ENCODE data around the gene RPA3.

RPA3 gene

DNA sequence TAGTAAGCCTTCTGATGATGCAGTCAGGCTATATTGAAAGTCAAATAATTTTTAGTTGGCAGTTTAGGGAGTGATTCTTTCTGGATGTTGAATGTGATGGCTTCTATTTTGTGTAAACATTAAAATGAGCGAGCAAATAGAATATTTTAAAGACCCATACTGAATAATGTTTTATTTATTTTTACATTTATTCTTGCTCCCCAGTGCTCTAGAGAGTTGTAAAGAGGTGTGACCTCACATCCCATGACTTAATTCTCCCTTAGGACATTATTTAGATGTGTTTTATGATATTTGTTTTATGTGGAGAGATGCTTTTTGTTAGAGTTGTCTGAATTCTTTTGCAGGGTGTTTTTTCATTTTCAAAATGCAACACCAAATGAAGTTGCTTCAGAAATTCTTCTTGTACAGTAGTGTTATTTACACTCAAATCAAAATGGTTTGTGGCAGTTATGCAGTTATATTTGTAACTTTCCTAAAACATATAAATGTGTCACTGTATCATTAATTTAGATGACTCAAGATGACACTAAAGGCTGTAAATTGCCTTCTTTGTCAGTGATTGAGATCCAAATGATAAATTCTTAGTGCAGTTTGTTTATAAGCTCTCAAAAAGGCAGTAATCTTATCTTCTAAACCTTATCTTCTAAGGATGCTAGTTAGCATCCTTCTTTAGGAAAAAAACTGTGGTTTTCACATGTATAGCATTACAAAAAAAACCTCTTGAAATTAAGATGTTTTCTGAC is 65.4 kb downstream of the RPA3 start:
- DNase-seq = no peak

DNA sequence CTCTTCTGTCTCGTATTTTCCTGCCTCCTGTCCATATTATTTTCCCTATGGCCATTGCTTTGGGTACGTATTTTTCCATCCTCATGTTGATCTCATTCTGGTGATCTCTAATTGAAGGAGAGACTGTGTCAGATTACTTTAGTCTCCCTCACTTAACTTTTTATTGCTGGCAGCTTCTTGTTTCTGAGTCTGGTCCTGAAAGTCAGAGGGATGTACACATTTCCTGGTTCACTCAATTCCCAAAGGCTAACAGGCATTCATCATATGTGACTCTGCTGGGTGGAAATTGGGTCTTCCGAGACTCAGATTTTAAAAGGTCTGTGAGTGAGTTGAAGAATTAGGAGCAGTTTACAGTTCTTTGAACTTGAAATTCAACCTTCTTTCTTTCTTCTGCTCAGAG is 66.9 kb downstream of the RPA3 start:
- DNase-seq = no peak

DNA sequence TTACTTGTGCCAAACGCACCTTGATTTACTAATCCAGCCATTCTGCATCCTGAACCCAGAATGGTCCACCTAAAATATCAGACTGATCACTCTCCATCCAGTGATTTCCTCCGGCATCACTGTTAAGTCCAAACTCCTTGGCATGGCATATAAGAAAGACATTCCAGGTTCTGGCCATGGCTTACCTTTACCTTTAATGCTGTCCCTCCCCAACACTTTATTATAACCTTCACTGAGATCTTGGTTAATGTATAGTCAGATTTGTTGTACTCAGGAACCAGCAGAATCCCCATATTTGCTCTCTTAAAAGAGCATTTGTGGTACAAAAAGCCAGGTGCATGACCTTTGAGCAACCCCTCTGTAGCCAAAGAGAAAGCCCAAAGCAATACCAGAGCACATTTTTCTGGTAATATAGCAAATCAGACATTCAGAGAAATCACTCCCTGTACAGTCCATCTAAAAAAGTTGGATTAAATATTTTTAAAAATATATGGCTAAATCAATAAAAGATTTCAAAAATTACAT is 67.7 kb downstream of the RPA3 start:
- no peak for DNase-seq

DNA sequence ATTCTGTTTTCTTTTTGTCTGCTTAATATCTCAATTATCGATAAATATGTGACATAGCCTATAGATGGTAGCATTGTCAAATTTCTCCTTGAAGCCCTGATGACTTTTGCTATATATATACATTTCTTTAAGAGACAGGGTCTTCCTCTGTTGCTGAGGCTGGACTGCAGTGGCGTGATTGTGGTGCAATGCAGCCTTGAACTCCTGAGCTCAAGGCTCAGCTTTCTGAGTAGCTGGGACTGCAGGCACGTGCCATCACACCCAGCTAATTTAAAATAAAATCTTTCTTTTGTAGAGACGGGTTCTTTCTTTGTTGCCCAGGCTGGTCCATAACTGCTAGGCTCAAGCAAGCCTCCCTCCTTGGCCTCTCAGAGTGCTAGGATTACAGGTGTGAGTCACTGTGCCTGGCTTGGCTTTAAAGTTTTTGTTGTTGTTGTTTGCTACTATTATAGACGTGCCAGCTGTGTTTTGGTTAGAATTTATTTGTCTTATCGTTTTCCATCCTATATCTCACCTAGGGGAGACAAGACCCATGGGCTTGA is 70.8 kb downstream of the RPA3 start:
- DNase-seq = no peak

DNA sequence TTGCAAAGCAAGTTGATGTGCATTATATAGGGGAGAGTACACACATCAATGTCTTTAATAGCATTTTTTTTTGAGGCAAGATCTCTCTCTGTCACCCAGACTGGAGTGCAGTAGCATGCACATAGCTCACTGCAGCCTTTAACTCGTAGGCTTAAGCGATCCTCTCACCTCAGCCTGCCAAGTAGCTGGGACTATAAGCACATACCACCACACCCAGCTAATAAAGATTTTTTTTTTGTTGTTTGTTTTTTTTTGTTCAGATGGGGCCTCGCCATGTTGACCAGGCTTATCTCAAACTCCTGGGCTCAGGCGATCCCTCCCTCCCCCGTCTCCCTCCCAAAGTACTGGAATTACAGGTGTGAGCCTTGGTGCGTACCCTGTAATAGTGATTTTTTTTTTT is 76.3 kb downstream of the RPA3 start:
- no peak for DNase-seq

DNA sequence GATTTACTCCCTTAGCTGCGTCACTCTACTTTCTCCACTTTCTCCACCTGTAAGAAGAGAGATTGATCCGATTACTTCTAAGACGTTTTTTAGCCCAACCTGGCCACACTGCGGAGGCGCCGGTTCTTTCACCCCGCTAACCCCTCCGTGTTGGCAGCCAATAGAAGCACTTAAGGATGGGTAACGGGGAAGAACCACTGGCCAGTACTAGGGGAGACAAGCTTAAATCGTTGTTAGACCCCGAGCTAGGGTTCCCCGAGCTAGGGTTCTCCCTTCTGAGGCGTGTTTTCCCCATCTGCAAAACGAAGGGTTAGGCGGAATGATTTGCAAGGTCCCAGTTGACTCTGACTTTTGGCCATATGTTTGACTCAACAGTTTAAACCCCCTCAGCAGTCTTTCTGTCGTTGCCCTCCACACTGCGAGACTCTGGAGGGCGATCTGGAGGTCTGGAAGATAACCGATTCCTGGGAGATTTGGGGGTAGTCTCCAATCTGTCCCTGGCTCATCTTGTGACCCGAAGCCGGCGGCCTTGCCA is 77.2 kb downstream of the RPA3 start:
- DNase-seq = no peak

DNA sequence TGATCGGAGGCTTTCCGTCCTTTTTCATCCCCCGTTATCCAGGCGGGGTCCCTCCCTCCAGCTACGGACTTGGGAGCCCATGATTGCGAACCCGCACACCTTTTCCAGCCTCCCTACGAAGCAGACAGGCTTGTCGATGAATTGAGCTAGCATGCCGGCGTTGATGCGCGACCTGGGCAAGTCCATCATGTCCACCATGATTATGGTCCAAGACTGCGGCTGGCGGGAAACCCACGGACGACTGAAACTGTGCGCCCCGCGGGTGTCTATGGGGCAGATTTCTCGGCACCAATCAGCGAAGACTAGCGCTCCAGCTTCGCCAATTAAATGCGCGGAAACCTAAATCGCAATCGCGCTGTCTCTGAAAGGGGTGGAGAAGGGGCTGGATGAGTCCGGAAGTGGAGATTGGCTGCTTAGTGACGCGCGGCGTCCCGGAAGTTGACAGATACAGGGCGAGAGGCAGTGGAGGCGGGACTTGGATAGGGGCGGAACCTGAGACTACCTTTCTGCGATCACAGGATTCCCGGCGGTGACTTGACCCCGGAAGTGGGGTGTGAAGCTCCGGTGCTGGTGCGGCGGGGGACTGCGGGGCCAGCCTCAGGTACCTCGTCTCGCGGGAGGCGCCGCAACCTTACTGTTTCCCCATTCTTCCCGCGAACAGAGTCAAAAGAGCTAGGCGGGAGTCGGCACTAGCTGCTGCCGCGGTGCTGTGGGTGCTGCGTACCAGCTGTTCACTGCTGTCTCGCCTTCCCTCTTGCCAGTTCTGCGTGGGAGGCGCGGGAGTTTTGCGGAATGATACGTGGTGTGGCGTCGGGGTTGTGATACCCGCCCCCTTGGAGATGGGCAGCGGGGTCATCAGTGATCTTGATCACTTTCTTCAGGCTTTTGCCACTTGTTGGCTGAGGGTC is 77.9 kb downstream of the RPA3 start, which contains the start of gene UMAD1:
UMAD1 (plus strand) TSS at position 532 of the 908 bp plus-strand sequence. CDS start 32,620 bp downstream, outside the sequence.
- DNase-seq = peak; percentile 98 to 100

DNA sequence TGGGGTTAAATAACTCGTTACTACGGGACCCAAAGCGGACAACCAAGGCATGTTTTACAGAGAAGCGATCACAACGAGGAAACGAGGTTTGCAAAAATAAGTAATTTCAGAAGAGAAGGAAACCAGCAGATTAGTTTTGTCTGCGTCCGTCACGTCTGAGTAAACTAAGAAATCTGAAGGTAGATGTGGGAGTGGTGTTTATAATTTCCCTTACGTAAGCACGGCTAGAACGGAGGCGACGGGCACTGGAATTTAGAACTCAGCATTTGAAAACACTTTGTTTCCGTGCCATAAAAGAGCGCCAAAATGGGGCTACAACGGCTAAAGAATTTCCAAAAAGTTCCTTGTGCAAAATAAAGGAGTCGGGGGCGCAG is 78.6 kb downstream of the RPA3 start:
- DNase-seq = peak in 1 of 2 experiments; percentile 36

DNA sequence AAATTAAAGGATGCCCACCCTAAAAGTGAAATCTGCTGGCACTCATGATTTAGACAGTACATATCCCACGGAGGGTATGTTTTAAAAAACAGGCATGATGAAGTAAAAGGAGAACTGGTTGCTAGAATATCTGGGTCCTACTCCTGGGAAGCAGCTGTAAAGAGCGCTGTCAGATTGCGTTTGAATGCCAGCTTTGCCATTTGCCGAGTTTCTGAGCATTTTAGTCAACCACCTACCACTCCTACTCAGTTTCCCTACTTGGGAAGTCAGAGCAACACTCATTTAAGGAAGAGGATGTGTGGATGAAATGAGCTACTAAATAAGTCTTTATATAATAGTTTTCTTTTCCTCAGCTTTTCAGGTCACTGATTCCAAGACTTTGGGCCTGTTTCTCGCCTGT is 79.0 kb downstream of the RPA3 start:
- no peak for DNase-seq

DNA sequence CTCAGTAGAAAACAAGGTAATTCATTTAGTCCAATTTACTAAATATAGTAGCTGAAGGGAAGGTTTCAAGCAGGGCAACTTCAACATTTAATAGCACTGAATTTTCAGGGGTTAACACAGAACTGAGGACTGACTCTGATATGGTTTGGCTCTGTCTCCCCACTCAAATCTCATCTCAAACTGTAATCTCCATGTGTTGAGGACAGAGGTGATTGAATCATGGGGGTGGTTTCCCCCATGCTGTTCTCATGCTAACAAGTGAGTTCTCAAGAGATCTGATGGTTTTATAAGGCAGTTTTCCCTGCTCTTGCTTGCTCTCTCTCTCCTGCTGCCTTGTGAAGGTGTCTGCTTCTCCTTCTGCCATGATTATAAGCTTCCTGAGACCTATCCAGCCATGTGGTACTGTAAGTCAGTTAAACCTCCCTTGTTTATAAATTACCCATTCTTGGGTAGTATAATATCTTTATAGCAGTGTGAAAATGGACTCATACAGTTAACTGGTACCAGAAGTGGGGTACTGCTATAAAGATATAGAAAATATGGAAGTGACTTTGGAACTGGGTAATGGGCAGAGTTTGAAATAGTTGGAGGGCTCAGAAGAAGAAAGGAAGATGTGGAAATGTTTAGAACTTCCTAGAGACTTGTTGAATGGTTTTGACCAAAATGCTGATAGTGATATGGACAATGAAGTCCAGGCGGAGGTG is 87.6 kb downstream of the RPA3 start:
- no peak for DNase-seq

DNA sequence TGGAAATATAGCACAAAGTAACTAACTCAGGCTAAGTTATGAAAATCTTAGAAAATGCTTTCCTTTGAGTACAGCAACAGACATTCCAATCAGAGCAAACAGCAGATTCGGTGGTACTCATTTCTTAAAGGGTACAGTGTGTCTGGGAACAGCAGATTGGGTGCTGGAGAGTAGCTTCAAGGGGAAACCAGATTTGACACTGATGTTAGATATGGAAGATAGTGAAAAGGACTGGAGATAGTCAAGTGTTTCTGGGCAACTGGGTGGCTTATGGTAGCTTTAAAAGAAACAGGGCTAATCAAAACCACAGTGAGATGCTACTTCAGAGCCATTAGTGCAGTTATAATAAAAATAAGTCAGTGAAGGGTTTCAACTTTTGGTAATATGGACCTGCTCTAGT is 89.9 kb downstream of the RPA3 start:
- DNase-seq = no peak

DNA sequence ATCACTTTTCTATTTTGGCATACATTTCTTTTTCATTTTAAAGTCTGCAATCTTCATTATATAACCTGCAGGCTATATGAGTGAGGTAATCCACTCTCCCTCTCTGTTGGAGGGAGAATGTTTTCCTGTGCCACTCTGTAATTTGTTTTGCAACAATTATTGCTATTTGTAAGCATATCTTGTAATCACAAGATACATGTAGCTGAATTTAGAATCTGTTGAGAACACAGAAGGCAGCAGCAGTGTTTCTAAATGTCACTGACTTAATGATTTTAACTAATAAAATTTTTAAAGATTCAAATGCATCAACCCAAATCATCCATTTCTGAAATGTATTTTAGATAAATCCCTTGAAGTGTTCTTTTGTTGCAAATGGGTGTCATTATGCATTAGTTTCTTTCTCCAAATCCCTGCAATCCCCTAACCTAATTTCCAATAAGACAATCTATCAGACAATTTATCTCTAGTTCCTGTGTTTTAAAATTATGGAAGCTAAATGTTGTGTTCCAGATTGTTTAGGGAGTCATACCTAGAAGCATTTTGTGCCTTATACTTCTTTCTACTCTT is 97.7 kb downstream of the RPA3 start:
- no peak for DNase-seq

DNA sequence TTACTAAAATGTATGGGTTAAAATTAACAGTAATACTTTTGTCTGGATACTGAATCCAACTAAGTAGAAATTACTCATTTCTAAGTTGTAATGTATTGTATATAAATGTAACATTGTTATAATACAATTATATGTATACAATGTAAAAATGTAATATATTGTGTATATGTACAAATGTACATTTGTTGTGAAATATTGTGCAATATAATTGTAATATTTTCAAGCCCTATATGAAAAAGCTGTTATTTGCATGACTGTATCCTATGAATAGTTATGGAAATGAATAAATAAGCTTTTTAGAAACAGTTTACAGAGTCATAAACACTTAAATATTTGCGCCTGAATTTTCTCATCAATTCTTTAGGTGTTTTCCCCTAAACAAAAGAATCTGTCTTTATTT is 98.2 kb downstream of the RPA3 start:
- DNase-seq = no peak

DNA sequence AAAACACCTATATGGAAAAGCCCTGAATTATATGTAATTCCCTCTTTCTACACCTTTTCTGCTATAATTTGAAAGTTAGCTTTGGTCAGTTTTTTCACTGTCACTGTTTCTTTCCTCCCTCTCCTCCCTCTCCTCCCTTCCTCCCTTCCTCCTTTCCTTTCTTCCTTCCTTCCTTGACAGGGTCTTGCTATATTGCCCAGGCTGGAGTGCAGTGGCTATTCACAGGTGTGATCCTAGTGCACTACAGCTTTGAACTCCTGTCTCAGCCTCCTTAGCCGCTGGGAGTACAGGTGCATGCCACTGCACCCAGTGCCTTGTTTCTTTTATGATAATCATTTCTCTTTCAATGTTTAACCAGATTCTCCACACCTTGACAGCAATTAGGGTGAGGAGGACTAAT is 100.0 kb downstream of the RPA3 start:
- DNase-seq = no peak

DNA sequence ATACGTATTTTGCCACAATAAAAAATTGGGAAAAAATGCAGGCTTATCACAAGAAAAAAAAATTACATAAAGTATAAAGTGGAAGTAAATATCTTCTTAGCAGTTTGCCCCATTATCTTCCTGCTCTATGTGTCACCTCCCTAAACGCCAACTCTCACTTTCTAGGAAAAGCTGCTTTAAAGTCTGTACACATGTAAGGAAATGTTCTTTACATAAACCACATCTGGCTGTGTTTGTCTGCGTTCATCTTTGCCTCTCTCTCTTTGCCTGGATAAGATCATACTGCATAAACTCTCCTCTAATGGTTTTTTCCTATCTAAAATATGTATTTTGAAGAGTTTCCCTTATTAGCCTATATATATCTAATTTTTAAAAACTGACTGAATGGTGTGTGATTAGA is 100.9 kb downstream of the RPA3 start:
- no peak for DNase-seq

DNA sequence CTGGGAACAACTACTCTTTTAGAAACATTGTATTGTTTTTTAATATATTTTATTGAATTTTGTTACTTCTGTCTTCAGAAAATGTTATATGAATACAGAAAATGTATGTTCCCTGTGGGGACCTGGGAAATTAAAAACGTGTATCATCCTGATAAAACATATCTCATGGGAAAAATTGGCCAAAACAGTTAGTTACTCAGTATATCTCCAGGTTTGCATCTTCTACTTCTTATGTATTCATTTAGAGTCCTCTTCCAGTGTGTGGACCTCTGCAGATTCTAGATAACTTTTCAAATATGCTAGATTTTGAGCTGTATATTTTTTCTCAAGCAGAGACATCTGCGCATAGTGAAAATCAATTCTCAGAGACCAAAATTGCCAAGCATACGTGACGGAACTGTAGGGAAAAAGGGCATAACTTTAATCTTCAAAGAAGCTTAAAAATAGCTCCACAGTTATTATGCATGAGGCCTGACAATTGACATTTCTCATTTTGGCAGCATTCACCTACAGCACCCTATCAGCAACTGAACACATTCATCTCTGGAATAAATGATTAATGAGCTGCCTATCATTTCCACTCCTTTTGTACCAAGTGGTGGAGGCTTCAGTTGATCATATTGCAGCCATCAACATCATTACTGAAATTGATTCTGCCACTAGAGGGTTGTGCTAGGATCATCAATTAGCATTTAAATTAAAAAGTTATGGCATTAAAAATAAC is 104.2 kb downstream of the RPA3 start:
- no peak for DNase-seq

DNA sequence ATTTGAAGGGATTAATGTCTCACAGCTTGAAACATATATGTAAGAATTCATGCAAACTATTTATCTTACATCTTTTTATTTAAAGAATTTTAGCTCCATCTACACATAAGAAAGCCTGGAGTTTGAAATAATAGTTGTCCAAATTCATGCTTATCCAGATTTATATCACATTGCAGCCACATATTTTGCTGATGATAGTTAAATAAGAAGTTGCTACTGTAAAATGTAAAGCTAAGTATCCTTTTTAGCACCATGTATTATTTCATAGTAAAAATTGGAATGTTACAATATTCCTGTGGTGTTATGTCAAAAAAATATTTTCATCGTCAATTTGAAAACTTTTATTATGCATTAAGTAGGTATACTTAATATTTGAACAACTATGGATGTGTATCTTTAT is 105.2 kb downstream of the RPA3 start:
- no peak for DNase-seq

DNA sequence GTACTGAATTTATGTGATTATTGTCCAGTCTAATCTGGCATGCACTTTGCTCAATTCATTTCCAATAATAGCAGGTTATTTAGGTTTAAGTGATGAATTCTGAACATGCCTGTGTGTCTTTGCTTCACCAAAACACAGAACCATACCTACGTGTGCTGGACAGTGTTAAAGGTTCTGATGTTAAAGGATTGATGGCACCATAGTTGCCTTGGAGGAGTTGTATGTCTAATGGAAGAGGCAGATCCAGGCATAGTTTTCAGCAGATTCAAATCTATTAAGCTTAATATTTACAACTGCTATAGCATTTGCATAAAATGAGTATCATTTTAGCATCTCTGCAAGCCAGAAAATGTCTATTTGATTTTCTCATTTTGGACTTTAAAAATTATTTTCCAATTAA is 105.9 kb downstream of the RPA3 start:
- DNase-seq = no peak

DNA sequence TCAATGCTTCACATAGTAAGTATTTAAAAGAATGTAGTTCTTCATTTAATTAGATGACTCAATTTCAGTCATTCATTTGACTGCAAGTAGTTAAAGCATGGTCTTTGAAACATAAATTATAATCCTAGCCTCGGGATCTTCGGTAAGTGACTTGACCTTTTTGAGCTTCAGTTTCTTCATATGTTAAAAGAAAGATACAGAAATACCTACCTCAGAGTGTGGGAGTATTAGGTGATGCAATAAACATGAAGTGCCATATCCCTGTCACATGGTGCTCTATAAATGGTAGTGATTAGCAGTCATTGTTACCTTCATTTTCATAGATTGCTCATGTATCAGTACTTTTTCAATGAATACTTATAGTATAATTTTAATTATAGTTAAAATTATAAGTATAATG is 109.1 kb downstream of the RPA3 start:
- DNase-seq = no peak

DNA sequence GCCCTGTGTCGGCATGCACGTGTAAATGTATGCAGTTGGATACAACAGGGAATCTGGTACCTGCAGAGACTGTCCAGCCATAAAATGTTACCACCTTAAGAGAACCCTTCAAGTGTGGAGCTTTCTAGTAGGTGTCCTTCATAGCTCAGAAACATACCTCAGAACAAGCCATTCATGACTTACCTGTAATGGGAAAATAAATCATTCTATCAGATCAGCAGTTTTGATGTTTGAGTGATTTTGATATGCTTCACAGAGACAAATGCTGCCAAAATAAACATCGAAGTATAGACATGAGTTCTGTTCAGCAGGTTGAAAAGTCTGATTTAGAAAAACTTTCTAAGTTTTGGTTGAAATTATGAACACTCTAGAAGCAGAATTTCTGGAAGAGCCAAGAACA is 111.4 kb downstream of the RPA3 start:
- no peak for DNase-seq

DNA sequence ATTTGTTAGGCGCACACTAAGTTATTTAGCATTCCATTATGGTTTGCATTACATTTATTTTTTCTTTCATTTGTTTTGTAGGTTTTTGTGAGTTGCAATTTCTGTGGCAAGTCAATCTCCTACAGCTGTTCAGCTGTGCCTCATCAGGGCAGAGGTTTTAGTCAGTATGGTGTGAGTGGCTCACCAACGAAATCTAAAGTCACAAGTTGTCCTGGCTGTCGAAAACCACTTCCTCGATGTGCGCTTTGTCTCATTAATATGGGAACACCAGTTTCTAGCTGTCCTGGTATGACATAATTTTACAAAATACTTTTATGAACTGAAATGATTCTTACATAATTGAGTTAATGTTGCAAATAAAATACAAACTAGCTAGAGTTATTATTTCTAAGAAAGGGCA is 122.2 kb downstream of the RPA3 start:
- DNase-seq = no peak

DNA sequence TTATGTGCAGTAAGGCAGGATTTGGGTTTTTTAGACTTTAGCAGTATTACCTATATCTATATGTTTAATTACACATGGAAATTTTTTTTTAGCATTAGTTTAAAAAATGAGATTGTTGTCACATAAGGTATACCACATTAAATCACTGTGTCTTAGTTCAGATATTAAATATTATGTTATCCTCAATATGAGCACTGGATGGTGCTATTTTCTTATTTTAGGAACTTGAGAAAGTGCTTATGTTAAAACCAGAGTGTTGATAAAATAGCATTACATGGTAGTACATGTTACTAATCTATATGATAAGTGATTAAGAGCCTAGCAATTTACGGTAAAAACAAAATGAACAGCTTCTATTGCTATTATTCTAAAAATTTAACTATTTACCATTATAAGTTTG is 123.0 kb downstream of the RPA3 start:
- peak; percentile 32 to 63 for DNase-seq
